HTR-8/SVneo (cell line): Measurements from ENCODE around the gene LARGE1.
"Not testable (repeated sequence)": the region's sequence is repeated elsewhere in the genome, so short reads cannot be mapped to it uniquely, and the experiment has no call there.

Source experiments
- DNase-seq: peaks from one replicate; pipeline ENCODE4 v3.0.0; 2011; ENCODE audit warnings: low spot score, mixed read lengths; ENCODE audit not compliant: insufficient read length
- FAIRE-seq: peaks from 2 replicates; lab custom pipeline; 2011; peaks lifted over from hg19 to GRCh38; lab: Jason Lieb, UNC

LARGE1 gene

DNA sequence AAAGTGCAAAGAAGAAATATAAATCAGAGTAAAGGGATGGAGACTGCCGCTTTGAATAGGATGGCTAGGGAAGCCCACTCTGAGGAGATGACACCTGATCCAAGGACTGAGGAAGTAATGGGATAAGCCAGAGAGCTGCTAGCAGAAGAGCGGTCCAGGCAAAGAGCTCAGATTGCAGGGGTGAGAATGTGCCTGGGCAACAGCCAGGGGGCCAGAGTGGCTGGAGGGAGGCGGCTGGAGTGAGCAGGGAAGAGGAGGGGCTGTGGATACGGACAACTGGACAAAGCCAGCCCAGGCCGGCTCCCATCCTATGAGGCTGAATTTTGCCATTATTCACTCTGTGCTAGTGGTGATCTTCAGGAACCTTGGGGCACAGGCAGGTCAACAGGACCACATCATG lies 501.8 kb downstream of the LARGE1 start:
- no peak for DNase-seq
- no peak for FAIRE-seq

DNA sequence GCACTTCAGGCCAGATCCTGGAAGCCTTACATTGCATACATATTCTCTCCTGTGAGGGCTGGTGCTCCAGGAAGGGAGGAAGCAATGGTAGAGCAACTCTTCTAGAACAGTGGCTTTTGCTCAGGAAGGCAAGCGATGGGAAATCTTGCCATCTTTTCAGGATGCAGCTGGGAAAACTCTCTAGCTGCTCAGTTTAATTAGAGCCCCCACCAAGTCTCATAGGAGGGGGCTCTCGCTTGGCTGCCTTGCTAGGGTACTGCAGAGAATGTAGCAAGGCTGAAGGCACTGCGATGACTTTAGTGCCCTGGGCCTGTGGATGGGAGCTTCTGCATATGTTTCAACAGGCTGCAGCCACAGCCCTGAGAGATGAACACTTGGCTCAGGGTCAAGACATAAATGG lies 504.9 kb downstream of the LARGE1 start:
- FAIRE-seq (no peak), DNase-seq (no peak)

DNA sequence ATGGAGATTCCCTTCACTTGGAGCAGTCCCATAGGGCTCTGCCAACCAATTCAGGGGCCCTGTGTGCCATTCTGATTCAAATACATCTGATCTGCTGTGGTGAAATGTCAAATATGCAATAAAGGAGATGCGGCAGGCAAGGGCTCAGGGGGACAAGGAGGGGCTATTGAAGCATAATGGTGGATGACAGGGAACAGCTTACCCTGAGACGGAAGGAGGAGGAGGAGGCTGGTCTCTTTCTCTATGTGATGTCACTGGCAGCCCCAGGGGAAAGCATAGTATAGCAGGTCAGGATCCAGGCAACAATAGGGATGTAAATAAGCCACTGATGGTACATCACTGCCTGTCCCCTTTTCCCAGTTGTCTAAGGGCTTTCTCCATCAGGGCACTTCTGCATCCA lies 511.2 kb downstream of the LARGE1 start:
- FAIRE-seq (no peak), DNase-seq (no peak)

DNA sequence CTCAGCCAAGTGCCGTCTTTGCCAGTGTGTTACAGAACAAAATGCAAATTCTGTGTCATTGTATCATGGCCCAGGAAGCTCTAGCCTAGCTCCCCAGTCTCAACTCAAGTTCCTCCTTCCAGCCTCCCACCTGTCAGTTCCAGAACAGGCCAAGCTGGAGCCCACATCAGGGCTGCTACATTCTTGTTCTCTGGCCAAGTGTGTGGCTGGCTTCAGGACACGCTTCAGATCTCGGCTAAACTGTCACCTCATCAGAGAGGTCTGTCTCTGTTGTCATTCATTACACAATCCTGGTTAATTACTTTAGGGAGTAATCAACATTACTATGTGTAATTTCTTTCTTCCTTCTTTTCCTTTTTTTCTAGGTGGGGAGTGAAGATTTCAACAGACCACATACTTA lies 515.1 kb downstream of the LARGE1 start:
- FAIRE-seq = no peak

DNA sequence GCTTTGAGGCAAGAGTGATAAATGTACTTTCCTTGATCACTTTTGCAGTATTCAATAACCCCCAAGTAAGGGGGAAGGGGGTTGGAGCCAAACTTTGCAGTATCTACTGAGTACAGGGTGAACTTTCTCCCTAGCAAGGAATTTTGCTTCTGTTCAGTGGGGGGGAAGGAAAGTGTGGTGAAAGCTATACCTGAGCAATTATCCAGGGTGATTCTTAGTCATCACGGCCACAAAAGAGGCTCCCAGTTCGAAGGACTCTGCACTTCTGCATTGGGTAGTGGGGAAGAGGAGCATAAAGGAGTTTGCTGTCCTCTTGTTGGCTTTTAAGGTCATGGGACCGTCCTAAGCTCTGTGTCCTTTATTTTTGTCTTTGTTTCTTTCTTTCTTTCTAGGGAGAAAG lies 515.6 kb downstream of the LARGE1 start:
- DNase-seq (no peak), FAIRE-seq (no peak)

More for the DNA sequence above, 515.1 kb downstream of the LARGE1 start:
- DNase-seq = no peak

DNA sequence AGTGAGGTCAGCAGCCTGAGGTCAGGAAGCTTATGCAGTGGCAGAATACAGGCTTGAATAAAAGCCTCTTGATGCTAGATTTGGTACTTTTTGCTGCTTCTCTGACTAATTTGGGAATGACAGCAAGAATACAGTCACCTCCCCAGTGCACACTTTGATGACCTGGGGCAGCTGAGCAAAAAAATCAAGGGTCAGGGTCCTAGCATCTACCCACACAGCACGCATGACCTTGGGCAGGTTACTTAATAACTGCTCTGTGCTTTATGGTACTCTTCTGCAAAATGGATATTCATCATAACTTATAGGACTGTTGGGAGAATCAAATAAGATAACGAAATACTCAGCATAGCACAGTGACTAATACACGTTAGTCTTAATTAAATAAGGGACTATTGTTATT lies 518.0 kb downstream of the LARGE1 start:
- FAIRE-seq (no peak), DNase-seq (no peak)

DNA sequence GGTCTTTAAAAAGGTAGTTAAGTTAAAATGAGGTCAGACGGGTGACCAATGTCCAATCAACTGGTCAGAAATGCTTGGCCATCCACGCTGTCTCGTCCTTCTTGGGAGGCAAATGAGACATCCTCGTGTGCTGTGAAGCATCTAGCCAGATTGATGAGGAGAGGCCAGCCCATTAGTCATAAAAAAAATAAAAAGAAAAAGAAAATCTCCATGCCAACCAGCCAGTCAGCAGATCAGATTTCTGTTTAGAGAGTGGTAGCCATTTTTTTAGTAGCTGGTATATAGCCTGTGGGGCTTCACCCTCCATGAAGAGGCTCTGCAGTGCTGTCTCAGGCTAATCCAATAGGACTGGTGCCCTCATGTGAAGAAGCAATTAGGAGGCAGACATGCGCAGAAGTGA lies 519.0 kb downstream of the LARGE1 start:
- DNase-seq (no peak), FAIRE-seq (no peak)

DNA sequence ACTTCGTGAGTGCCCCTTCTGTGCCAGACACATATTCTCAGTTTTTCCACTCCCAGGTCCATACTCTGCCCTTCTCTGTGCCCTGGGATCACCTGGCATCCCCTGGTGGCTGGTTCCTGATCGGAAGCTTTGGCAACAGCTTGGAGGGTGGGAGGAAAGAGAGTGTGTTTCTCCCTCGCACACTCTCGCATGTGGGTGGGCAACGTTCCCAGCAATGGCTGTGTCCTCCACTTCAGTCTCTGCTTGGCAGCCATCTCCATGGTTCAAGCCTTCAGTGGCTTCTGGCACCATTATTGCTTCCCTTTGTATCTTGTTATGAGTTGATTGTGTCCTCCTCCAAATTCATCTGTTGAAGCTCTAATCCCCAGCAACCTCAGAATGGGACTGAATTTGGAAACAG lies 519.4 kb downstream of the LARGE1 start:
- FAIRE-seq (no peak), DNase-seq (no peak)

DNA sequence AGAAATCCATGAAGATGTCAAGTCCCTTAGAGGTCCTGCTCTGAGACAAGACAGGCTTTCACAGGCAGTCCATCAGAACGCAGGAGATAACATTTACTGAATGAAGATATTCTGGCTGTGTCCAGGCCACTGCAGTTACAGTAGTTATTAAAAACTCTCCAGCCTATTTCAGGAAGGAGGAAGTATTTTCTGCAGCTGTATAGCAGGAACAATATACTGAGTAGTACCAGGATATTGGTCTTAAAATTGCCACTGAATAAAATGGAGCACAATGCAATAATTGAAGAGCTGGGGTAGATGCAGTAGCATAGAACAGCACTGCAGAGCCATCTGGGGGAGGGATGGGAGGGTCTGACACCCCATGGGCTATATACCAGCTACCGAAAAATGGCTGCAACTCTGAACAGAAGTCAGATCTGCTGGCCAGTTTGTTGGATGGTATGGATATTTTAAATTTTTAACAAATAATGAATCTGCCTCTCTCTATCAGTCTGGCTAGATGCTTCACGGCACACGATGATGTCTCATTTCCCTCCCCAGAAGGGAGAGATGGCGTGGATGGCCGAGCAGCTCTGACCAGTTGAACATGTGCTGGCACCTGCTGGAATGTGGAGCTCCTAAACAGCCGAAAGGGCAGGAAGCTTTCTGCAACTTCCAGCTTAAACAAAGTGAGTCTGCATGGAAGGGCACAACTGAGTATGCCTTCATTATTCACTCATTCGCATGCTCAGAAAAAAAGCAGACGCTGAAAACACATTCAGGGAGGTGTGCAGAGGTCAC lies 520.0 kb downstream of the LARGE1 start:
- no peak for DNase-seq
- FAIRE-seq = no peak

DNA sequence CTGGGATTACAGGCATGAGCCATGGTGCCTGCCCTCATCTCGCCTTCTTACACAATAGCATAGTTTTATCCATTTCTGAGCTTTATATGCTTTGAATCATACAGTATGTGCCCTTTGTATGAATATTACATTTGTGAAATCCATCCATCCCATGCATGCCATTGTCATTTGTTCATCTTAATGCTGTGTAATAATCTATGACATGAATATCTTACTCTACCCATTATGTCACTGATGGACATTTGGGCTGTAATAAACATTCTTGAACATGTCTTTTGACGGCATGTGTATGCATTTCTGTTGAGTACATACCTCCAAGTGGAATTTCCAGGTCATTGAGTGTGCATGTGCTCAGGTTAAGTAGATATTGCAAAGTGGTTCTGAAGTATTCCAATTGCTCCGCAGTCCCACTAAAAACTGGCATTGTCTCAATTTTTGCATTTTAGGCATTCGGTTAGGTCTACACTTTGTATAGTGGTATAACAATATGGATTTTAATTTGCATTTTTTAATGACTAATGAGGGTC lies 522.8 kb downstream of the LARGE1 start:
- DNase-seq = no peak
- FAIRE-seq = no peak

DNA sequence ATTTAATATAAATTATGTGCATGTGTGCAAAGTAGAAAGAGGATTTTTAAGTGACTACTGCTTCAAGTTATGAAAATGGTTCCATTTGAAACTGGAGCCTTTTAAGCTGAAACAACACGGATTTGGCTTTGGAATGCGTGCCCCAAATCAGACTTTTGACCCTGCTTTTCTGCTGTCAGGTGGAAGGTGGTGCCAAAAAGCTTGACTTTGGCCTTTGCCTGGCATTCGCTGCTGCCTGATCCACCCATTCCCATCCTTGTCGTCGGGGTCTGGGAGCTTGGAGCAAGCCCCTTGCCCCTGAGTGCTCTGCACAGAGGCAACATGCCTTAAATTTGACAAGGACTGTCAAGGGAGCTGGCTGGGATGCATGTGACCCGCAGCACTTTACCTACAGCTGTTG lies 526.8 kb downstream of the LARGE1 start:
- FAIRE-seq = no peak
- DNase-seq = no peak

DNA sequence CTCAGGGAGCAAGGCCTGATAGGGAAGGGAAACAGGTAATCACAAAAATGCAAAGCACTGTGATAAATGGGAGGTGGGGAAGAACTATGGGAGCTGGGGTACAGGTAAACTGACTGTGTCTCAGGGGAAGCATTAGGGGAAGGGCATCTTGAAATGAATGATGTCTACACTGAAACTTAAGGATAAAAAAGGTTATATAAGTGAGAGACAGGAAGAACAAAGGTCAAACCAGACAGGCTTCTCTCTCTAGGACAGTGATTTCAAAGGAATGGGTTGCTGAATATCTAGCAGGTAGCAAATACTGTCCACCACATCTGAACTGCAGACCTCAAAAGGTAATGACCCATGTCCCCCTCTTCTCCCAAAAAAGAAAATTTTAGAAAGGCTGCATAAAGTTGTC lies 529.0 kb downstream of the LARGE1 start:
- FAIRE-seq (no peak), DNase-seq (no peak)

DNA sequence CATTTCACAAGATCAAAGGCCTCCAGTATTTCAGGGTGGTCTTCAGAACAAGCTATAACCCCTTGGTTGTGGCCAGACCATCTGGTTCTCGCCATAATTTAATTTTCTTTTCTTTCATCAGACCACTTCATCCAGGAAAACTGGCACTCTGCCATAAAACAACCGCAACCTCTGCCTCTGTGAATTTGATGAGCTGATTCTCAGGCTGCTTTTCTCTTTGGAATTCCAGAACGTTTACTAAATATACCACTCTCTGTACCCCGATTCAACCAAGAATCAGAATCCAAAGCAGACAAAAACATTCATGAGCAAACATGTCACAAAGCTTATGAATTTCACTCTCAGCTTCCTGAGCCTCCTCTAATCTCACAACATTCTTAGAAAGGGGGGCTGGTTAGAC lies 530.3 kb downstream of the LARGE1 start:
- FAIRE-seq (no peak), DNase-seq (no peak)

DNA sequence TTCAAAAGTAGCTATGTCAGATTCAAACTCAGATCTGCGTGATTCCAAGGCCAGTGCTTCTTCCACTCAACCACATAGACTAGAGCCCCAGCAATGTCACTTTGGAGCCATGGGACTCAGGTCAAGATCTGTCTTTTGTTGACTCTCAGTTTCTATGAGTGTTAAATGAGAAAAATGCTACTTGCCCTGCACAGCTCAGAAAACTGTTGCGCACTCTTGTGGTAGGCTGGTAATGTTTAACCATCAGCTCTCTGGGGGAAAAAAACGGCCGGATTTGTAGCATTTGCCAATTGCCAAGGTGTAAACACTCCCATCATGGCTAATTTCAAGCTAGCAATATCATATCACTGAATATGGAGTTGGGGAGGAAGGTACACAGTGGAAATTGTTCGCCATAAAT lies 534.0 kb downstream of the LARGE1 start:
- FAIRE-seq (no peak), DNase-seq (no peak)

DNA sequence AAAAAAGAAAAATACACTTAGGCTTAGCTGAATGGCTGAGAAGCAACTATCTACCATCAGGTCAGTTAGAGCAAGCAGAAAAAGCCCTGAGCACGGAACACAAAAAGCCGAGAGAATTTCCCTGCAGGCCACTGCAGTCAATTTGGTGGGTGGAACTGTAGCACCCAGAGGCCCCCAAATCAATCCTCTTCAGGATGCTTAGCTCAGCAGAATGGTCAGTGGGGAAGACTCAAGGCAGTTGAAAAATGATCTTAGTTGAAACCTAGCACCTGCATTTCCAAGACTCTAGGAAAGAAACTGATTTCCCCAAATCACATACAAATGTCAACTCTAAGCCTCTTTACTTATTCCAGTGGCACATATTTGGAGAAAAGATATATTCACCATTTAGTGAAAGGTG lies 534.7 kb downstream of the LARGE1 start:
- FAIRE-seq = no peak

DNA sequence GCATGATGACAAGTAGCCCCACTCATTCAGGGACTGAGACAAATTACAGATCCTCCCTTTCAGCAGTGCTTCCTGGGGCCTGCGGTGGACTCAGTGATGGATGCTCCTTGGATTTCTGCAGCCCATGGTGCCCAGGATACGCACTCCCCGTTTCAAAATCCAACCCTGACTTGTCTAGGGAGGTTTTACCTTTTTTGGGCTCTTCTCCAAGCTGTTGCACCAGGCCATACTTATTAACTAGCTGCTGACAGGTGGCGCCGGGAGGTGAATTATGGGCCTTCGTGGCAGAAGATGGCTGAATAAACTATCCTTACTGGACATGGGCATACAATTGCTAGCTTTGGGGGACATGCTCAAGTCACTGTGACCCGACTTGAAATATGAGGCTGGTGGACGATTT lies 537.8 kb downstream of the LARGE1 start:
- no peak for DNase-seq
- FAIRE-seq = no peak

More for the DNA sequence above, 534.7 kb downstream of the LARGE1 start:
- no peak for DNase-seq

DNA sequence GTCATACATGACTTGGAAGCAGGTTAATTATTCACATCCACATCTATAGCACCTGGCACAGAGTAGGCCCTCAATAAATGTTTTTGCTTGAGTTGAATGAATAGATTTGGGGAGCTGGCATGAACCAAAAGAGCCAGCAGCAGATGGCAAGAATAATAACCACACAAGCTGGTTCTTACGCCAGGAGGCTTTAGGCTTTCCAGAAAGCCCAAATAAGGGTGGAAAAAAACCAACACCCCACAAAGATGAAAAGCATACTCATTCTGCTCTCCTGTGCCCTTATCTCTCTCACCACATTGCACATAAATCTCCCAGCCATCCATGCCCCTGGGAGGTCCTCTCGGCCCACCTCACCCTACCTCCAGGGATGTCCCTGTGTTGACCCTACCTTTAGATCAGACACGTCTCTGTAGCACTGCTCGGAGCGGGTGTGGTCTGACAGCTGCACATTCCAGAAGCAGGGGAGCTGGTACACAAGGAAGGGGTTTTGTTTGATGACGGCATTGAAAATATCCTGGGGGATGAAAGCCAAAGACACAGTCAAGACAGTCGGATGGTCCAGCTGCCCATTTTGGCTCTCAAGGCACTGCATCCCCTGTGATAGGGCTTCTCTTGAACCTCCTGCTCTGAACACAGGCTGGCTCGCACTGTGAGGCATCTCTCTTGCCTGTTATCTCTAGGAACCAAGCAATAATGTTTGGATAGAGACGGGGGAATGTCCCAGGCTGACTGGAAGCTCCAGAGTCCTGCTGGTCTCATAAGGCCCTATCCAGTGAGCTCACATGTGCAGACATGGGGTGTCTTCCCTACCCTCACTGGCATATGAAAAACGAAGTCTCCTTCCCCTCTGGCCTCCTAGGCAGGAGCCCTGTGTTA lies 538.5 kb downstream of the LARGE1 start:
- FAIRE-seq (no peak), DNase-seq (no peak)

DNA sequence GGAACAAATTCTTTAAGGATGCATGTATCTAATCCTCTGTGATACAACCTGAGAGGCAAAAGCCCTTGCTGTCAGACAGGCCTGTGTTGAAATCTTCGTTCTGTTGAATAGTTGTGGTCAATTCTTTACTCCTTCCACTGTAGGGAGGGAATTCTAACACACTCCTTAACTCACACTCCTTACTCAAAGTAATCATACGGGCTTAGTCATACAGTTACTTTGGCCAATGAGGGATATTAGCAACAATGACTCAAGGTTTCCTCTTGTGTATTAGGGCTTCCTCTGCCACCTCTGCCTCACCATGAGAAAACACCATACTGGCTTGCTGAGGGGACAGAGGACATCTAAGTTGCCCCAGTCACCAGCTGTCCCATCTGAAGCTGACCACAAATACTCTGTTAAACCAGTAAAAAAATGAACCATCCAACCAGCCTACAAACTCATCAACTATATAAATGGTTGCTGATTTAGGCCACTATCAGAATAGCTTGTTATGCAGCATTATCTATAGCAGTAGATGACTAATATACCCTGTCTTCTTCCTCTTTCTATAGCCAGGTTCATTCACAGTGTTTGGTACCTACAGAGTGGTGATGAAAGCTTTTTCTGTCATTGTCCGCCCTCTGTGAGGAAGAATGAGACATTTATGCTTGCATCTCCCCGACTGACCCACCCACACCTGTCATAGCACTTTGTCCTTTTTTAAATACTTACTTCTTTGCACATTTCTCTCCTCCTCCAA lies 539.3 kb downstream of the LARGE1 start:
- no peak for FAIRE-seq
- DNase-seq = no peak

DNA sequence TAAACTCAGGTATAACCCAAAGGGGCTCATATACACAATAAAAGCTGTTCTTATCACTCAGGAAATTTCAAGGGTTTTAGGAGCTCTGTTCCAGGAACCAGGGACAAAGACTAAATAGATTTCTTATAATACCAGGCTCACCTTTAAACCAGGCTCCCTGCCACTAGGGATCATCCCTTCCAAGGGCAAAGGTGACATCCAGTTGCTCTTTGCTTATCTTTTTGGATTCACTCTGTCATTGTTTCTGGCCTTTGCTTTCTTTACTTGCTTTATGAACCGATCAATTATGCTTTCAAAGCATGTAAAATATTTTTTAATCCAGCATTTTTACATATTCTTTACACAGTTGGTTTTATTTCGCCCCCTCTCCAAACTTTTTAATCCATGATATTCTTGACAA lies 540.4 kb downstream of the LARGE1 start:
- FAIRE-seq (no peak), DNase-seq (no peak)

DNA sequence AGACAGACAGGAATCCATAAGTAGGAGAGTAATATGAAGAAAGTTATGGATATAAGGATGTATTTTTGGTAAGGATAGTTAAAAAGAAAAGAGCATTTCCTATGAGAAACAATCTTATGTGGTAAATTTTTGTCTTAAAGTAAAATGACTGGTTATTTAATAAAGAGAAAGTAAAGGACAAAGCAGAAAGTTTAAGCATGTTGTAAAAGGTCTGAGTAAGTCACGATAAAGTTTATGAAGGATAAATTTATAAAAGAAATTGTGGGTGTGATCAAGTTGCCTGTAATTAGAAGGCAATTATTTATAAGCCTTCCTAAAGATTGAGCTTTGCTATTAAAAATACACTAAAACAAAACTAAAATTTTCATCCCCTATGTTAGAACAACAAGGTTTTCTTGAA lies 547.4 kb downstream of the LARGE1 start:
- DNase-seq = no peak
- no peak for FAIRE-seq

DNA sequence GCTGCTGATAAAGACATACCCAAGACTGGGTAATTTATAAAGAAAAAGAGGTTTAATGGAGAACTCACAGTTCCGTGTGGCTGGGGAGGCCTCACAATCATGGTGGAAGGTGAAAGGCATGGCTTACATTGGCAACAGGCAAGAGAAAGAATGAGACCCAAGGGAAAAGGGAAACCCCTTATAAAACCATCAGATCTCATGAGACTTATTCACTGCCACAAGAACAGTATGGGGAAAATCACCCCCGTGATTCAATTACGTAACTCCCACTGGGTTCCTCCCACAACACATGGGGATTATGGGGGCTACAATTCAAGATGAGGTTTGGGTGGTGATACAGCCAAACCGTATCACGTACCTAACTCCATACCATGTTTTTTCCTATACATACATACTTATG lies 557.0 kb downstream of the LARGE1 start:
- not testable (repeated sequence) for DNase-seq, FAIRE-seq
